Measurements from ENCODE around the gene DLG2.

DNA sequence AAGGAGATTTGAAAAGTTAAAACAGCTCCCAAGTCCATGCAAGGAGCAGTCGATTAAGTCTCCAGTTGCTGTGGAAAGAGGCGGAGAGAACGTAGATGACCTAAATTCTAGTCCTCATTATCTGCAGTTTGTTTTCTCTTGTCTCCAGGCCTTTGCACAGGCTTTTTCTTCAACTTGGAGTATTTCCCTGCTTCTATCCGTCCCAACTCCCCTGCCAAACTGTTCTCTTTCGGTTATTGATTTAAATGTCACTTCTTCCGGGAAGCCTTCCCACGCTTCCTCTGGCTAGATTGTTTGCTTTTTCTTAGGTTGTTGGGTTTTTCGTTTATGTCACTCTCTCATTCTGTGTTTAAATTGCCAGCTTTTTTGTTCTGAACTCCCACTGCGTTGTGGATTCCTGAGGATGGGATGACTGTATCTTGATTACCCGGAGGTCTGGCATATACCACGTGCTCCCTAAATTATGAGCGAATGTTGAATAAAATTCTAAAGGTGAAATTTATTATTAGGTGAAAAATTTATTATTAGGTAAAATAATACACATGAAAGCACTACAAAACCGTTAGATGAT lies 1.7 kb upstream of the DLG2 start:
- TF ChIP-seq, protein P1, sequence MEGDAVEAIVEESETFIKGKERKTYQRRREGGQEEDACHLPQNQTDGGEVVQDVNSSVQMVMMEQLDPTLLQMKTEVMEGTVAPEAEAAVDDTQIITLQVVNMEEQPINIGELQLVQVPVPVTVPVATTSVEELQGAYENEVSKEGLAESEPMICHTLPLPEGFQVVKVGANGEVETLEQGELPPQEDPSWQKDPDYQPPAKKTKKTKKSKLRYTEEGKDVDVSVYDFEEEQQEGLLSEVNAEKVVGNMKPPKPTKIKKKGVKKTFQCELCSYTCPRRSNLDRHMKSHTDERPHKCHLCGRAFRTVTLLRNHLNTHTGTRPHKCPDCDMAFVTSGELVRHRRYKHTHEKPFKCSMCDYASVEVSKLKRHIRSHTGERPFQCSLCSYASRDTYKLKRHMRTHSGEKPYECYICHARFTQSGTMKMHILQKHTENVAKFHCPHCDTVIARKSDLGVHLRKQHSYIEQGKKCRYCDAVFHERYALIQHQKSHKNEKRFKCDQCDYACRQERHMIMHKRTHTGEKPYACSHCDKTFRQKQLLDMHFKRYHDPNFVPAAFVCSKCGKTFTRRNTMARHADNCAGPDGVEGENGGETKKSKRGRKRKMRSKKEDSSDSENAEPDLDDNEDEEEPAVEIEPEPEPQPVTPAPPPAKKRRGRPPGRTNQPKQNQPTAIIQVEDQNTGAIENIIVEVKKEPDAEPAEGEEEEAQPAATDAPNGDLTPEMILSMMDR (IDR thresholded peaks at IDR 0.05; ENCODE audit: insufficient read depth, low read depth, low read length): no peak
- TF ChIP-seq EZH2 (IDR thresholded peaks at IDR 0.05; ENCODE audit: insufficient read depth, low read length): no peak
